HepG2 (cell line): ENCODE measurements around the gene SLC25A45. TPM values are rescaled to one million over a fixed set of nuclear protein-coding genes. Genes with fewer than 3 reads are reported as not detected.

Experiments
- ATAC-seq: fragments of 200-7000 bp; cut with Tn5 transposase; 3 replicates; pipeline ENCODE4 v1.9.1; 2020; ENCODE audit warnings: mild to moderate bottlenecking, moderate library complexity
- BruUV-seq: library from RNA; stranded (reverse); fragments of 400-500 nt; replicated peaks from 2 replicates; lab custom pipeline; 2021; lab: Mats Ljungman, UMichigan
- CTCF ChIA-PET: fragments of 300-600 bp; formaldehyde crosslinking; extraction: SDS; loops from one replicate; lab custom pipeline; 2021; ENCODE audit warnings: low total read pairs, inconsistent platforms, low intra/inter-chr PET ratio; lab: Yijun Ruan, JAX
- POLR2A ChIA-PET: fragments of 350-600 bp; sonication (Branson Sonifier 250); formaldehyde crosslinking; loops from one replicate; lab custom pipeline; 2020; ENCODE audit warnings: antibody characterized with exemption, inconsistent platforms; lab: Yijun Ruan, JAX
- DNase-seq: peaks from one replicate; pipeline ENCODE4 v3.0.0-alpha.2; 2015; ENCODE audit warnings: low spot score
- FAIRE-seq: peaks from 3 replicates; lab custom pipeline; 2011; peaks lifted over from hg19 to GRCh38; lab: Jason Lieb, UNC
- H2AFZ ChIP-seq: one replicate; pipeline ENCODE4 v1.6.1; 2011; ENCODE audit warnings: low read length, inconsistent platforms
- H3K27ac ChIP-seq: fragments of 300-600 bp; 3 replicates; pipeline ENCODE4 v1.8.0; 2011; ENCODE audit warnings: mixed run types, mild to moderate bottlenecking, mixed read lengths, low read length, inconsistent platforms; ENCODE audit not compliant: insufficient read depth; ENCODE audit errors: extremely low read length
- H3K27me3 ChIP-seq, 2 experiments: fragments of 200-600 bp in 1 of 2; 2 replicates in 1 of 2; 3 replicates in 1 of 2; pipeline versions ENCODE4 v1.6.0 to v1.8.0; 2011; ENCODE audit warnings: low read length in 2 of 2, mild to moderate bottlenecking in 2 of 2, moderate library complexity in 2 of 2, inconsistent platforms in 1 of 2; ENCODE audit not compliant: insufficient read depth in 2 of 2, control insufficient read depth in 1 of 2
- H3K36me3 ChIP-seq, 2 experiments: fragments of 200-600 bp in 1 of 2; replicated peaks in 1 of 2; 2 replicates in 1 of 2; 3 replicates in 1 of 2; pipeline versions ENCODE4 v1.5.1 to v1.8.0; 2011; ENCODE audit warnings: low read length in 2 of 2, inconsistent platforms in 1 of 2; ENCODE audit not compliant: insufficient read depth in 2 of 2, control insufficient read depth in 1 of 2
- H3K4me1 ChIP-seq: 2 replicates; pipeline ENCODE4 v1.5.1; 2012; ENCODE audit warnings: low read length, inconsistent platforms; ENCODE audit not compliant: insufficient read depth
- H3K4me2 ChIP-seq: 2 replicates; pipeline ENCODE4 v1.6.0; 2011; ENCODE audit warnings: low read depth, low read length, inconsistent platforms
- H3K4me3 ChIP-seq, 3 experiments: fragments of 200-600 bp in 1 of 3; sonication (generic), shearing (Covaris generic) in 1 of 3; replicated peaks in 1 of 3; 2 replicates each; pipeline ENCODE4 v1.5.1; 2011 to 2016; ENCODE audit warnings: low read length in 3 of 3, inconsistent platforms in 2 of 3, low read depth in 2 of 3, mild to moderate bottlenecking in 2 of 3, control low read depth in 1 of 3, mixed read lengths in 1 of 3; ENCODE audit not compliant: insufficient read depth in 1 of 3
- H3K79me2 ChIP-seq: one replicate; pipeline ENCODE4 v1.6.1; 2011; ENCODE audit warnings: low read length, inconsistent platforms; ENCODE audit not compliant: insufficient read depth
- H3K9ac ChIP-seq: 2 replicates; pipeline ENCODE4 v1.6.0; 2011; ENCODE audit warnings: mild to moderate bottlenecking, low read depth, low read length, inconsistent platforms; ENCODE audit not compliant: insufficient read depth
- H3K9me3 ChIP-seq: 2 replicates; pipeline ENCODE4 v1.5.1; 2012; ENCODE audit warnings: mild to moderate bottlenecking, low read length
- H4K20me1 ChIP-seq: 2 replicates; pipeline ENCODE4 v1.6.0; 2011; ENCODE audit warnings: inconsistent platforms, mild to moderate bottlenecking, low read length, moderate library complexity; ENCODE audit not compliant: insufficient read depth
- ATF5 ChIP-seq: sonication (generic); formaldehyde crosslinking; IDR thresholded peaks from 2 replicates; pipeline ENCODE4 v1.4.0; 2020; ENCODE audit warnings: mild to moderate bottlenecking, low read depth, missing genetic modification reagents
- BHLHE40 ChIP-seq: IDR thresholded peaks from 2 replicates; pipeline ENCODE4 v1.6.1; 2011; ENCODE audit warnings: low read length, improper control_type of control experiment
- CREB3 ChIP-seq: sonication (generic); formaldehyde crosslinking; IDR thresholded peaks from 2 replicates; pipeline ENCODE4 v1.5.0; 2020; ENCODE audit warnings: missing genetic modification reagents
- HNRNPUL1 ChIP-seq: fragments of 200-400 bp; formaldehyde crosslinking; IDR thresholded peaks from 2 replicates; pipeline ENCODE4 v1.6.1; 2017; ENCODE audit warnings: low read depth, mild to moderate bottlenecking, low read length, moderate library complexity
- JDP2 ChIP-seq: sonication (generic); formaldehyde crosslinking; IDR thresholded peaks from 2 replicates; pipeline ENCODE4 v1.8.1; 2022; ENCODE audit warnings: missing genetic modification reagents, borderline replicate concordance
- NFE2L2 ChIP-seq: fragments of 150-350 bp; IDR thresholded peaks from 2 replicates; pipeline ENCODE4 v1.6.1; 2014; ENCODE audit warnings: low read length
- PBX3 ChIP-seq: sonication (generic); formaldehyde crosslinking; IDR thresholded peaks from 2 replicates; pipeline ENCODE4 v1.8.1; 2023; ENCODE audit warnings: missing genetic modification reagents, inconsistent platforms, borderline replicate concordance
- RFXANK ChIP-seq: IDR thresholded peaks from 2 replicates; pipeline ENCODE4 v1.6.1; 2016
- RORA ChIP-seq: sonication (generic); formaldehyde crosslinking; IDR thresholded peaks from 2 replicates; pipeline ENCODE4 v1.5.0; 2020; ENCODE audit warnings: mild to moderate bottlenecking, missing genetic modification reagents, moderate library complexity
- SMARCC2 ChIP-seq: fragments of 450-650 bp; IDR thresholded peaks from 2 replicates; pipeline ENCODE4 v1.6.1; 2017; ENCODE audit warnings: antibody characterized with exemption, mild to moderate bottlenecking
- YEATS2 ChIP-seq: sonication (generic); formaldehyde crosslinking; IDR thresholded peaks from 2 replicates; pipeline ENCODE4 v1.4.0; 2020; ENCODE audit warnings: missing genetic modification reagents, borderline replicate concordance
- ZBTB39 ChIP-seq: sonication (generic); formaldehyde crosslinking; IDR thresholded peaks from 2 replicates; pipeline ENCODE4 v1.5.0; 2020; ENCODE audit warnings: missing genetic modification reagents
- ZKSCAN1 ChIP-seq: fragments of 150-350 bp; IDR thresholded peaks from 2 replicates; pipeline ENCODE4 v1.6.1; 2014; ENCODE audit warnings: low read length
- ZNF354B ChIP-seq: sonication (generic); formaldehyde crosslinking; IDR thresholded peaks from 2 replicates; pipeline ENCODE4 v1.8.0; 2022; ENCODE audit warnings: mild to moderate bottlenecking, missing genetic modification reagents
- ZNF556 ChIP-seq: sonication (generic); formaldehyde crosslinking; IDR thresholded peaks from 2 replicates; pipeline ENCODE4 v1.4.0; 2020; ENCODE audit warnings: mild to moderate bottlenecking, missing genetic modification reagents, borderline replicate concordance
- WGBS: methylation state at CpG from one replicate; pipeline ENCODE4 v1.1.6; 2017; ENCODE audit warnings: low lambda C conversion rate; 5-methylcytosine and 5-hydroxymethylcytosine counted together
- in situ Hi-C: cut with HindIII; loops from 2 replicates; pipeline ENCODE4 v1.10.0; 2017; ENCODE audit warnings: low pct_unique_long_range_greater_than_20kb; ENCODE audit not compliant: extremely low pct_ligation_motif_present
- intact Hi-C: fragments of 100-400 bp; cut with micrococcal nuclease; formaldehyde crosslinking; loops from one replicate; pipeline ENCODE4 v1.10.0; 2022; ENCODE audit not compliant: unreplicated experiment
- polyA plus RNA-seq, 8 experiments: library from polyadenylated mRNA; depleted of rRNA in 3 of 8; stranded (reverse) in 7 of 8; unstranded in 1 of 8; fragments of >200 nt; fragmentation: Illumina TruSeq in 4 of 8; extraction: Trizol in 4 of 8; gene quantifications; 2 replicates each; pipeline versions ENCODE4 v1.2.1 to v1.2.3, GENCODE V29; 2011 to 2016; ENCODE audit warnings: low read depth in 4 of 8, missing spikeins in 1 of 8, mixed read lengths in 1 of 8; ENCODE audit not compliant: insufficient read depth in 1 of 8
- total RNA-seq, 5 experiments: library from RNA; depleted of rRNA; stranded (reverse); fragments of >200 nt; fragmentation: Illumina TruSeq; extraction: Trizol; gene quantifications; 2 replicates each; pipeline ENCODE4 v1.2.3, GENCODE V29; 2016; ENCODE audit warnings: low read depth in 1 of 5

SLC25A45 gene
- total and polyA plus RNA-seq, 2 of the 13 experiments (the other 11 are each of a cell fraction or from before 2014, with no cell fraction given) = 1.2 to 3.4 TPM

GRCh38 chr11:65395961-65396530 lies 13.6 kb upstream of the SLC25A45 start:
- H3K4me3 ChIP-seq = no peak overlapping the region
- H2AFZ ChIP-seq = no peak overlapping the region
- H3K79me2 ChIP-seq = no peaks in the 10 kb centered on the region
- no peak overlapping the region for H3K4me2 ChIP-seq
- WGBS = 80% methylated on average over 1 of the region's 15 CpGs
- H3K9ac ChIP-seq = no peak overlapping the region
- H3K9me3 ChIP-seq = no peaks in the 10 kb centered on the region
- DNase-seq (no peak), FAIRE-seq (no peak), ATAC-seq (no peak)
- H3K4me1 ChIP-seq = no peaks in the 10 kb centered on the region; the same call in 1 of the 2 replicates
- no peak overlapping the region for H3K27ac ChIP-seq
- CTCF ChIA-PET = no interaction called here
- POLR2A ChIA-PET = no interaction called here
- H3K36me3 ChIP-seq = peaks cover 16 to 21% of the 10 kb centered on the region in 2 experiments; a peak in 3 of 5 replicates
- intact Hi-C loops (no loop called here), in situ Hi-C loops (no loop called here)
- no peaks in the 10 kb centered on the region for H3K27me3 ChIP-seq
- H4K20me1 ChIP-seq = no peaks in the 10 kb centered on the region
- no TSS peak for BruUV-seq
- TF ChIP-seq RORA = no peak
- no peak for TF ChIP-seq SMARCC2
- no peak for TF ChIP-seq ZBTB39
- no peak for TF ChIP-seq CREB3 (CRISPR knock-in tag)
- no peak for TF ChIP-seq HNRNPUL1
- TF ChIP-seq BHLHE40 = no peak
- no peak for TF ChIP-seq ZNF556 (CRISPR knock-in tag)
- no peak for TF ChIP-seq ZNF354B (CRISPR knock-in tag)
- TF ChIP-seq ZKSCAN1 = no peak
- TF ChIP-seq RFXANK (CRISPR knock-in tag) = no peak
- no peak for TF ChIP-seq YEATS2 (CRISPR knock-in tag)
- no peak for TF ChIP-seq NFE2L2
- no peak for TF ChIP-seq ATF5 (CRISPR knock-in tag)
- TF ChIP-seq JDP2 = no peak
- TF ChIP-seq PBX3 (CRISPR knock-in tag) = no peak
